HG02852 (cell line): ENCODE measurements around the gene LILRA2.
"Not testable (repeated sequence)": the region's sequence is repeated elsewhere in the genome, so short reads cannot be mapped to it uniquely, and the experiment has no call there.

ENCODE experiments used
- ATAC-seq: cut with Tn5 transposase; IDR thresholded peaks from one replicate; pipeline ENCODE4 v1.9.1; 2021; ENCODE audit warnings: mild to moderate bottlenecking, moderate library complexity; ENCODE audit not compliant: unreplicated experiment

The LILRA2 gene

DNA sequence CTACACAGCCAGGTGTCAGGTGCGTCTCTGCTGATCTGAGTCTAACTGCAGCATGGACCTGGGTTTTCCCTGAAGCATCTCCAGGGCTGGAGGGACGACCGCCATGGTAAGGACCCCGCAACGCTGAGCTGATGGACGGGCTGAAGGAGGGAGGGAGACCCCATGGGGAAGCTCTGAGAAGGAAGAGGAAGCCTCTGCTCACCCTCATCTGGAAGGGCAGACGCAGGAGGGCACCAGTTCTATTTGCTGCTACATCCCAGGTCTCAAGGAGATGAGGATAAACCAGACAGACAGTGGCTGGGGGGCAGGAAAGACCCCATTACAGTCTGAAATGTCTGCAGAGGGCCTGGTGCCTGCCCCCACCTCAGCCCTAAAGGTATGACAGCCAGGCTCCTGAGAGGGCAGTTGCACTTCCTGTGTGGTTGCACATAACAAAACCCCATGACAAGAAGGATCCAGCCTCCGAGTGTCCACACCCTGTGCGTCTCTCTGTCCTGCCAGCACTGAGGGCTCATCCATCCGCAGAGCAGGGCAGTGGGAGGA, at the start of gene LILRA2:
Gene LILRA2, plus strand, starts transcription at position 461 of the 543 bp plus-strand sequence. CDS start 89 bp downstream, outside the sequence.
- no peak for ATAC-seq

DNA sequence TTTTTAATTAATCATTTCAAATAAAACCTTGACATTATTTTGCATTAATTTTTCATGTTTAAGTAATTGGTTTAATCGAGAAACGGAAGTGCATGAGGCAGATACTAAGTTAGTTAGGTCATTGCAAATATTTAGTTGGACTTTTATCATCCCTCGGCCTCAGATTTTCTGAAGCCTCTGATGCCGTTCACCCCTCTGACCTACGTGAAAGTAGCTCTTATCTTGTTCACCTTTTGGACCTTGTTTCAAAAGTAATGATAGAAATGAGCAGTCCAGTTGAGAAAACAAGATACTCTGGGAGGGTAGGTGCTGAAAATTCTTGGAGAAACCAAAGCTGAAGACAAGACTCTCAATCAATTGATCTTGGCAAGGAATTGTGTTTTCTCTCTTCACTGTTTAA, 48.0 kb upstream of the LILRA2 start:
- no peak for ATAC-seq

GRCh38 chr19:54526972-54527371, 46.6 kb upstream of the LILRA2 start:
- ATAC-seq, result no peak

DNA sequence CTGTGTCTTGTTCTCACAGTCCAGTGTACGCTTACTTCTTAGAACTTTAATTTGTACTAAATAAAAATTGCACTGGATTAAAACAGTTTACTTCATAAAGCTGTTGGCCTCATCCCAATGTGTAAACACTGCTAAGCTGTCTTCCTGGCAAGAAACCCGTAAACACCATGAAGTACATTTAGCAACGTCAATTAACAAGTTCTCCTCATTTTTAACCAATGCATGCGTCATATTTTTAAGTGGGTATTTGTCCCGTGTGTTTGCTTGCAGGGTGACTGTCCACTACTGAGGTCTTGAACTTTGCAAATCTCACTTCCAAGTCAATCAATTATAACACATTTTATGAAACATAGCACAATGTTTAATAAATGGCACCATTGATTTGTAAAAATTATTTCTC, 42.7 kb upstream of the LILRA2 start:
- ATAC-seq, result no peak

GRCh38 chr19:54532528-54532927, 41.1 kb upstream of the LILRA2 start:
- ATAC-seq, result peak; percentile 55

- no peak for ATAC-seq
Observed at GRCh38 chr19:54533476-54533875, 40.1 kb upstream of the LILRA2 start.

- ATAC-seq, result no peak
Observed at GRCh38 chr19:54534156-54534555, 39.4 kb upstream of the LILRA2 start.

- no peak for ATAC-seq
Observed at GRCh38 chr19:54535601-54536000, 38.0 kb upstream of the LILRA2 start.

DNA sequence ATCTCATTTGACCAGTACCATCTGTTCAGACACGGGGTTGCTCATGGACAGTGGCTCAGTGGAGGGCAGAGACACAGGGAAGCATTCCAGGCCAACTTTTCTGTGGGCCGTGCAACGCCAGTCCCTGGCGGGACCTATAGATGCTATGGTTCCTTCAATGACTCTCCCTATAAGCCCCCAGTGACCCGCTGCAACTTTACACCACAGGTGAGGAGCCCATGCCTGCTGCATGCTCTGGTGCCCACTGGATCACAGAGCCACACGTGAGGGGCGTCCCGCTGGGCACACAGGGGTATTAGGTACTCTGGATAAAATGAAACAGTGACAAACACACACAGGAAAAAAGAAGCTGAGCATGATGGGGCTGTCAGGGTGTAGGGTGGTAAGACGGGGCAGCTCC, 36.6 kb upstream of the LILRA2 start:
- no peak for ATAC-seq

DNA sequence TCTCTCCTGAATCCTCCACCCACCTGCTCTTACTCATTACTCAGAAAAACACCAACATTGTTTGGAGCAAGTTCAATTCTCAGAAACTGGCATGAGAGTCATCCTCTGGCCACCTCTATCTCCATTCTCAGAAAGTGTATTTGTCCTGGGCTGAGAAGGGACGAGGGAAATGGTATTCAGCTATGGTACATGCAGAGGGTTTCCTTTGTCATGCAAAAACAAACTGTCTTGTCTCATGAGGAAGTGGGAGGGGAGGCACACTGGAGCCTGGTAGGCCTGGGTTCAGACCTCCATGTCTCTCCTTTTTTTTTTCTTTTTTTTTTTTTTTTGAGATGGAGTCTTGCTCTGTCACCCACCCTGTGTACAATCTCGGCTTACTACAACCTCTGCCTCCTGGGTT, 31.9 kb upstream of the LILRA2 start:
- no peak for ATAC-seq

GRCh38 chr19:54548806-54549205, 24.8 kb upstream of the LILRA2 start:
- ATAC-seq, result no peak

- no peak for ATAC-seq
Observed at GRCh38 chr19:54549224-54549623, 24.4 kb upstream of the LILRA2 start.

DNA sequence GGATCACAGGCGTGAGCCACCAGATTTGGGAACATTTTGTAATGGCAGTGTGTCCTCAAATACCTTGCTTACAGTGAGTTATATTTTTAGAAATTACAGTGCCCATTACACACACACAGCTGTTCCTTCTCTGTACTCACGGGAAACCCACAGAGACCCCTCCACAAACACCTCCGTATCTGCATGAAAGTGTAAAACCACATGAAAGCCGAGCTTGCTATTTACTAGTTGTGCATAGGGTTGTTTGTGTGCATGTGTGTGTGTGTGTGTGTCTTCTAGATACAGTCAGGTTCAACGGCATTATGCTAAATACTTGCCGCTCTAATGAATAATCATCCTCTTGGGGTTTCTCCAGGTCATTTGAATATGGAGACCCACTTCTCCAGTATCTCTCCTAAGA, 22.3 kb upstream of the LILRA2 start:
- ATAC-seq, result no peak

DNA sequence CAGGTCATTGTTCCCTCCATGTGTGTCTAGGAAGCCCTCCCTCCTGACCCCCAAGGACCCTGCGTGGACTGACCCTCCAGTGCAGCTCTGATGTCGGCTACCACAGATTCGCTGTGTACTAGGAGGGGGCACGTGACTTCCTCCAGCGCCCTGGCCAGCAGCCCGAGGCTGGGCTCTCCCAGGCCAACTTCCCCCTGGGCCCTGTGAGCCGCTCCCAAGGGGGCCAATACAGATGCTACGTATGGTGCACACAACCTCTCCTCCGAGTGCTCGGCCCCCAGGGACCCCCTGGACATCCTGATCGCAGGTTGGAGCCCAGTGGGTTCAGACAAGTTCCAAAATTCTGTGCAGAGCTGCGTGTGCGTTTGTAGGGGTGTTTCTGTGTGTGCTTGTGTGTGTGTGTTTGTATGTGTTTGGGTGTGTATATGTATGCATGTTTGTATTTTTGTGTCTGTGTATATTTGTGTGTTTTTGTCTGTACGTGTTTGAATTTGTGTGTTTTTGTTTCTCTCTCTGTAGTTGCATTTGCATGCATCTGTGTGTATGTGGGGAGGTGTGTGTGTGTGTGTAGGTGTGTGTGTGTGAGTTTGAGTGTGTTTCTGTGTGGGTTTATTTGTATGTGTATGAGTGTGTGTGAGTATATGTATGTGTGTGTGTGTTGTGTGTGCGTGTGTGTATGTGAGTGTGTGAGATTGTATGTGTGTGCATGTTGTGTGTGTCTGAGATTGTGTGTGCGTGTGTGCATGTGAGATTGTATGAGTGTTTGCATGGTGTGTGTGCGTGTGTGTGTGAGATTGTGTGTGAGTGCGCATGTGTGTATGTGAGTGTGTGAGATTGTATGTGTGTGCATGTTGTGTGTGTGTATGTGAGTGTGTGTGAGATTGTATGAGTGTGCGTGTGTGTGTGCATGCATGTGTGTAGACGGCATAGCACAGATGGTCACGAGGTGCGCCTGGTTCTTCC, 21.4 kb upstream of the LILRA2 start:
- no peak for ATAC-seq

- ATAC-seq, result no peak
Observed at GRCh38 chr19:54552913-54553310, 20.7 kb upstream of the LILRA2 start.

- ATAC-seq, result no peak
Observed at GRCh38 chr19:54554006-54554405, 19.6 kb upstream of the LILRA2 start.

- ATAC-seq, result no peak
Observed at GRCh38 chr19:54554896-54555295, 18.7 kb upstream of the LILRA2 start.

DNA sequence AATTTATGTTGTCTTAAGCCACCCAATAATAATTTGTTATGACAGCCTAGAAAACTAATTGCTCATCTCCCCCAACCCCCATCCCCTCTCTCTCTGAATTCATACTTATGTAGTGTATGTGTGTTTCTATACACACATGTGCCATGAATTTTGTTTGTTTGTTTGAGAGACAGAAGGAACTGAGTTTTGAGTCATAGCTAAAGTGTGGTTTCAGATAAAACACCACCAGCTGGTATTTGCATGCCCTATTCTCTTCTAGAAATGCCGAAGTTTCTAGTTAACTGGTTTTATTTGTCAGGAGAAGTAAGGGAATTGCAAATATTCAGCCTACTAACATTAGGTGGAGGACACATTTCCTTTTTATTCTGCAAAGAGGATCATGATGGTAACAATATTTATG, 17.4 kb upstream of the LILRA2 start:
- no peak for ATAC-seq

- no peak for ATAC-seq
Observed at GRCh38 chr19:54558339-54558738, 15.3 kb upstream of the LILRA2 start.

DNA sequence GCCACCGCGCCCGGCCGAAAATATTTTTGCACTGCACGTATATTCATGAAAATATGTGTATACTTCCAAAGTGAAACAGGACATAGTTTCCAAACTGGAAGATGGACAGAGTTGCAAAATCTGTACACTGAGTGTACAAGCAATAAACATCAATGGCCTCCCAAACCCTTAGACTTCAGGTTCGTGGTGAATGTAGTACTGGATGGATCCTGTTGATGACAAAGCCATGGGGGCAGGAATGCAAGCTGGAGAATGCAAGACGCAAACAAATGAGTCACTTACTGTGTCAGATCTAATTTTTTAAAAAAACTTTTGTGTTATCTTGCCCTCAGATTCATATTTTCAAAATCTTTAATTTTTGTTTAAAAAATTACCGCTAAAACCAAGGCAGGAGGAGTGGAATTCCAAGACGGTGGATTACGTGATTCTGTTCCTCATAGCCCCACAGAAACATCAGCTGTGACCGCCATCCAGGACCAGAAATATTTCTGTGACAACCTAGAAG, 12.7 kb upstream of the LILRA2 start:
- no peak for ATAC-seq

- ATAC-seq, result no peak
Observed at GRCh38 chr19:54561840-54562239, 11.8 kb upstream of the LILRA2 start.

DNA sequence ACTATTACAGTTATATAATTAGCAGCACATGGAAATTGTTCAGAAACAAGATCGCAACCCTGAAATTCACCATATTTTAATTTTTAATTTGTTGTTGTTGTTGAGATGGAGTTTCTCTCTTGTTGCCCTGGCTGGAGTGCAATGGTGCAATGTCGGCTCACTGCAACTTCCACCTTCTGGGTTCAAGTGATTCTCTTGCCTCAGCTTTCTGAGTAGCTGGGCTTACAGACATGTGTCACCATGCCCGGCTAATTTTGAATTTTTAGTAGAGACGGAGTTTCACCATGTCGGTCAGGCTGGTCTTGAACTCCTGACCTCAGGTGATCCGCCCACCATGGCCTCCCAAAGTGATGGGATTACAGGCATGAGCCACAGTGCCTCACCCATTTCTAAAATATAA, 10.4 kb upstream of the LILRA2 start:
- not testable (repeated sequence) for ATAC-seq
